Ectodermal cell (in vitro differentiated cells): ENCODE measurements around the gene B4GALNT3.

Experiments used
- H3K27ac ChIP-seq: 2 replicates; pipeline ENCODE4 v1.7.0; 2013; ENCODE audit warnings: mild to moderate bottlenecking, low read depth, low read length; ENCODE audit not compliant: insufficient read depth, poor library complexity, severe bottlenecking
- H3K27me3 ChIP-seq: 2 replicates; pipeline ENCODE4 v1.7.0; 2013; ENCODE audit warnings: mild to moderate bottlenecking, low read length; ENCODE audit not compliant: insufficient read depth, control insufficient read depth, poor library complexity, severe bottlenecking
- H3K36me3 ChIP-seq: one replicate; pipeline ENCODE4 v1.7.0; 2013; ENCODE audit warnings: low read length; ENCODE audit not compliant: control insufficient read depth, insufficient read depth
- H3K4me1 ChIP-seq: one replicate; pipeline ENCODE4 v1.7.0; 2013; ENCODE audit warnings: low read length; ENCODE audit not compliant: control insufficient read depth, insufficient read depth
- H3K4me3 ChIP-seq: 2 replicates; pipeline ENCODE4 v1.7.0; 2013; ENCODE audit warnings: low read depth, low read length, control low read depth; ENCODE audit not compliant: insufficient read depth
- H3K9me3 ChIP-seq: 2 replicates; pipeline ENCODE4 v1.7.0; 2013; ENCODE audit warnings: mild to moderate bottlenecking, low read length, moderate library complexity; ENCODE audit not compliant: control insufficient read depth
- WGBS, 2 experiments: methylation state at CpG; one replicate each; pipeline ENCODE4 v1.1.7; 2013; ENCODE audit warnings: missing lambda C conversion rate in 2 of 2; 5-methylcytosine and 5-hydroxymethylcytosine counted together

B4GALNT3 gene

DNA sequence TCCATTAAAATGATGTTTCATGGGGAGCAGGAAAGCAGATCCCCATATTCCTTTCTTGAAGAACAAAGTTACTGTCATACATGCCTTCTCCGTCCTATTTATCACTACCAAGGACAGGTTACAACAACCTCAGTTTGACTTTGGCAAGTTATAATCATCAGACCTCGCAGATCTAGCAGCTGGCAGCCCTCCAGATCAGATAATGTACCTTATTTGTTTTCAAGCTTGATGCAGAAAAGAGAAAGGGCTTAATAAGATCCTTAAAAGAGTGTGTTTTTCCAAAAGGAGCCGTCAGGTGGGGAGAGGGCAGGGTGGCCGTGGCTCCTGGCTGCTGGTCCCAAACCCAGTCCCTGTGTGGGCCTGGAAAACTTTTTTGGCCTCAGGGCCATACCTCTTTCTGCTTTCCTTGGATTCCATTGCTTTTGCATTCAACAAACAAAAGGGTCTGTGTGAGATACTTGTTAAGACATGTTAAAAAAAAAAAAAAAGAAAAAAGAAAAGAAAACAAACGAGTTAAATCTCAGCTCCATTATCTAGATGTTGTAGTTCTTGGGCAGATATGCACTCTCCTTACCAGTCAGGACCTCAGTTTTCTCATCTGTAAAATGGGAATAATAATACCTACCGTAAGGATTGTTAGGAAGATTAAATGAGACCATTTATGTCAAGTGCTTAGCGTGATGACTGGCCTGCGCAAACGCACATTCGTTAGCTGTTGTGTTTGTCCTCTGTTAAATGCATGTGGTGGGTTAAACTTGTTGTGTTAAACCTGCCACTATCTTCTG is 64.6 kb downstream of the B4GALNT3 start:
- Histone ChIP-seq H3K4me1 (peaks cover 3% of the 10 kb centered on the region), H3K27ac (no peak overlapping the region), H3K36me3 (no peaks in the 10 kb centered on the region), H3K27me3 (no peaks in the 10 kb centered on the region), H3K4me3 (no peak overlapping the region), H3K9me3 (no peaks in the 10 kb centered on the region)
- 90 to 94% methylated on average over 9 to 10 of the region's 10 CpGs for WGBS, 2 experiments

DNA sequence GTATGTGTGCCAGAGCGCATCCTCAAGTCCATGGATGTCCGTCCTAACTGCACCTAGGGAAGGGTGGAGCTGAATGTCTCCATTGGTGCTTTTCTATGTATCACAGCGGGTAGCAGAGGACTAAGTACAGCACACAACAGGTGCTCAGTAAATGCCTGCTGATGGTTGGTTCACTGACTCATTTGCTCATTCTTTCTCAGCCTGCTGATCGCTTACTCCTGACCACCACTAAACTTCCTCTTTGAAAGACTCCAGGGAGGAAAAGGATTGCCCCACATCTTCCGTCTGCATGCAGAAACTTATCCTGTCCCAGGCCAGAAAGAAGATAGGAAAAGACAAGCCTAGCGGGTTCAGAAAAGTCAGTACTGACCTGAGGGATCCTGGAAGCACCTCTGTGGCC is 66.3 kb downstream of the B4GALNT3 start:
- WGBS, 2 experiments: 96% methylated on average over 6 of the region's 6 CpGs

DNA sequence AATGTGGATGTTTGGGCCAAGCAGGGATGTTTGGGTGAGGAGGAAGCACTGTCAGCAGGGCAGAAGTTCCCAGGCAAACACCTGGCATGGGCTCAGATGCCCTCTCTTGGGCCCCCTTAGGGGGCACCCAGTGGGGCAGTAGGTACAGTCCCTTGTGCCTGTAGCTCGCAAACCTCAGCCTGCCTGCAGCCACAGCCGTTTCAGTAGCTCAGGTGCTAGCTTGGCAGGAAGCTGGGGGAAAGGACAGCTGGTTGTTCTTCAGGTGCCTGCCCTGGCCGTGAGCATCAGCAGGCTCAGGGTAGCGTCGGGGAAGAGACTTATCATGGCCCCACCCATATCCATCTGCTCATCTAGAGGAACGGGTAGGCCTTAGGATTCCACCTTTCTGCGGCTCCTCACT is 67.5 kb downstream of the B4GALNT3 start:
- H3K4me1 ChIP-seq: no peaks in the 10 kb centered on the region
- no peak overlapping the region for H3K4me3 ChIP-seq
- no peaks in the 10 kb centered on the region for H3K27me3 ChIP-seq
- no peak overlapping the region for H3K27ac ChIP-seq
- no peaks in the 10 kb centered on the region for H3K36me3 ChIP-seq
- 90 to 94% methylated on average over 7 of the region's 7 CpGs for WGBS, 2 experiments
- H3K9me3 ChIP-seq: peaks cover 2% of the 10 kb centered on the region

More for the DNA sequence above, 66.3 kb downstream of the B4GALNT3 start:
- H3K27ac ChIP-seq: no peak overlapping the region
- H3K4me1 ChIP-seq: peaks cover under 1% of the 10 kb centered on the region
- H3K36me3 ChIP-seq: no peaks in the 10 kb centered on the region
- H3K9me3 ChIP-seq: peaks cover 2% of the 10 kb centered on the region
- no peak overlapping the region for H3K4me3 ChIP-seq
- no peaks in the 10 kb centered on the region for H3K27me3 ChIP-seq

DNA sequence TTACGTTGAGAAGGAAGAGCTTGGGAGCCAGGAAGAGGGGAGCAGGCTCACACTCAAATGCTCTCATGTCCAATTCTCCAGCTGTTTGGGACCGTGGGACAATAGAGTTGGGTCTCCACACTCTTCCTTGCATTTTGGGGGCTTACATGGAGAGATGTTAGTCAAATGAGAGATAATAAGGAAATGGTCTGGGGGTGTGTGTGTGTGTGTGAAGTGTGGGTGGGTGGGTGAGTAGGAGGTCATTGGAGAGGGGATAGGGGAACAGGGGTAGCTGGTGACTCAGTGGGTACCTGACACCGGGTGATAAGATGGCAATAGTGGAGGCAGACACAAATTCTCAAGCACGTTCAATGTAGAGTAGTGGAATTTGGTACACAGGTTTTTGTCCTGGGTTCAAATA is 68.0 kb downstream of the B4GALNT3 start:
- H3K27ac ChIP-seq: no peak overlapping the region
- 90 to 96% methylated on average over 4 of the region's 4 CpGs for WGBS, 2 experiments

DNA sequence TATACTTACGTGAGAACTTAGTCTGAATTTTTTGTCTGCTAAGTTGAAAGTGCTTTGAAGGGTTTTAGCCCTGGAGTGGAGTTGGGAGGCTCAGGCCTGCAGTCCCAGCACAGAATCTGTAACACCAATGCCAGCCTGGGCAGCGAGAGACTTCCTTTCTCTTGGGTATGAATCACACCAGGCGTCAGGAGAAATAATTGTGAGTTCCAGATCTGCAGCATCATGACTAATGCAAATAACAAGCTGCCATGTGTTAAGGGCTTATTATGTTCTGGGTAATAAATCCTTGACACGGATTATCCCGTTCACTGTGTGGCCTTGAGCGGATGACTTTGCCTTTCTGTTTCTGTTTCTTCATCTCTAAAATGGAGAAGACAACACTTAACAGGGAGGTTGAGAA is 70.6 kb downstream of the B4GALNT3 start:
- H3K4me3 ChIP-seq: no peak overlapping the region
- WGBS, 2 experiments: 96 to 99% methylated on average over 6 of the region's 6 CpGs

More for the DNA sequence above, 68.0 kb downstream of the B4GALNT3 start:
- Histone ChIP-seq H3K36me3 (no peaks in the 10 kb centered on the region), H3K27me3 (no peaks in the 10 kb centered on the region), H3K9me3 (peaks cover 2% of the 10 kb centered on the region), H3K4me1 (no peaks in the 10 kb centered on the region), H3K4me3 (no peak overlapping the region)

DNA sequence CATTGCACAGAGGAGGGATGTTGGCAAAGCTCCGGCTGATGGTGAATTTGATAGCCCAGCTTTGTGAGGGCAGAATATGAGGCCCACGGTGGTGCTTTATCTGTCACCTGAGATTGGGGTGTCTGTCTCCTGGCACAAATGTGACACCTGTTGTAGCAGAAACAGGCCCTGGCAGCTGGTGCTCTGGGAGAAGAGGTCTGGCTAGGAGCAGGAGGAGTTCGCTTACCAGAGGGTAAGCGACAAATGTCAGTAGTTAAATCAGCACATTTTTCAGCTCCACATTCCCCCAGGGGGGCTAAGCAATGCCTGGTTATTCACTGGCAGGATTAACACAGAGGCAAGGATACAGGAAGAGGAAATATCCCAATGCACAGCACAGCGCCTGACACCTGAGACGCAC is 71.1 kb downstream of the B4GALNT3 start:
- no peaks in the 10 kb centered on the region for H3K27me3 ChIP-seq
- no peak overlapping the region for H3K27ac ChIP-seq
- WGBS, 2 experiments: 93 to 98% methylated on average over 6 of the region's 6 CpGs

More for the DNA sequence above, 70.6 kb downstream of the B4GALNT3 start:
- Histone ChIP-seq H3K9me3 (peaks cover 2% of the 10 kb centered on the region), H3K27me3 (no peaks in the 10 kb centered on the region), H3K4me1 (no peaks in the 10 kb centered on the region), H3K36me3 (no peaks in the 10 kb centered on the region), H3K27ac (no peak overlapping the region)

DNA sequence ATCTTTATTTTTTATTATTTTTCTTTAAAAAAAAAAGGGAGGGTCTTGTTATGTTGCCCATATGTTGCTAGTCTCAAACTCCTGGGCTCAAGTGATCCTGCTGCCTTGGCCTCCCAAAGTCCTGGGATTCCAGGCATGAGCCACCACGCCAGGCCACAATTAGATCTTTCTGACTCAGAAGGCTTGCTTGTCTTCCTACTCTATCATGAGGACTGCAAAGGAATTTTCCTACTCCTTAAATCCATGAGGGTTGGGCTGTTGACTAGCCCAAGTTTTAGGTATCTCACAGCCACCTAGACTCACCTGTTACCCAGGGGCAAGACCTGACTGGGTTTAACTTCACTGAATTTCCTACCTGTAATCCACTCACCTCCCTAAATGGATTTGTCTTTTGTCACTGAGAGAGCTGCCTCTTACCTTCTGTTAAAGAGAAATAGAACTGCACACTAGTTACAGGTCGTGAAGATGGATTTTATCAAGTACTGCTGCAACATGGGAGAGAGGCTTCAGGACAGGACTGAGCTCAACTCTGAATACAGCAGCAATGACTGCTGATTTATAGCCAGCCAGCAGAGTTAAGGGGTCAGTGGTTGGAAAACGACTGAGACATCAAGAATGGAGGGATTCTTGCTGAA is 72.3 kb downstream of the B4GALNT3 start:
- Histone ChIP-seq H3K4me3 (no peak overlapping the region), H3K9me3 (peaks cover 2% of the 10 kb centered on the region), H3K27ac (no peak overlapping the region), H3K36me3 (no peaks in the 10 kb centered on the region), H3K4me1 (no peaks in the 10 kb centered on the region), H3K27me3 (no peaks in the 10 kb centered on the region)
- 88 to 91% methylated on average over 3 of the region's 3 CpGs for WGBS, 2 experiments

More for the DNA sequence above, 71.1 kb downstream of the B4GALNT3 start:
- no peaks in the 10 kb centered on the region for H3K36me3 ChIP-seq
- H3K9me3 ChIP-seq: peaks cover 2% of the 10 kb centered on the region
- H3K4me1 ChIP-seq: no peaks in the 10 kb centered on the region
- no peak overlapping the region for H3K4me3 ChIP-seq

DNA sequence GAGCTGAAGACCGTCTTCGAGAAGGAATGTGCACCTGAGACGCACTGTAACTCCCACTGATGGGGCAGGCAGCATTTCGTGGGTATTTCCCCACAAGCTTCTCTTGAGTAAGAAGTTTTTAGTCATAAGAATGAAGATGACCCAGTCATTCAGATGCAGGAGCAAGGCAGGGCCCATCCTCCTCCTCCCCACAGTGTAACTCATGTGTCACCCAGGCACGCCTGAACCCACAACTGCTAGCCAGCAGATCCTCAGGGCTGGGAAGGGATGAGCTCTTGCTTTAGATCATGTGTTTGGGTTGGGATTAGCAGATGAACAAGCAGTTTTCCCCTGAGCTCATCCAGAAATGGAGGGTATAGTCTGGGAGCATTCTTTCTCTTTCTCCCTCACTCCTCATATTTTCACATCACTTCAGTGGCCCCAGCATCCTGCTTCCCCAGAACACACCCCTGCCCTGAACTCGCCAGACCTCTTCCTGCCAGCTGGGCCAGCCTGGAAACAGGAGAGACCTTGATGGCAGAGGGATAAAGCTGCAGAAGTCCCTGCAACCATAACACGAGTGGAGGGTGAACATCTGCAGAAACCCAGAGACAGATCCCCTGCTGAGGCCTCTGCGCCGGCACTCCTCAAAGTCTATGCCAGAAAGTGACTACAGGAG is 73.3 kb downstream of the B4GALNT3 start:
- peaks cover 2% of the 10 kb centered on the region for H3K9me3 ChIP-seq
- no peaks in the 10 kb centered on the region for H3K36me3 ChIP-seq
- no peaks in the 10 kb centered on the region for H3K4me1 ChIP-seq
- H3K27me3 ChIP-seq: no peaks in the 10 kb centered on the region
- H3K27ac ChIP-seq: no peak overlapping the region
- WGBS, 2 experiments: 93 to 94% methylated on average over 9 of the region's 9 CpGs
- H3K4me3 ChIP-seq: no peak overlapping the region

DNA sequence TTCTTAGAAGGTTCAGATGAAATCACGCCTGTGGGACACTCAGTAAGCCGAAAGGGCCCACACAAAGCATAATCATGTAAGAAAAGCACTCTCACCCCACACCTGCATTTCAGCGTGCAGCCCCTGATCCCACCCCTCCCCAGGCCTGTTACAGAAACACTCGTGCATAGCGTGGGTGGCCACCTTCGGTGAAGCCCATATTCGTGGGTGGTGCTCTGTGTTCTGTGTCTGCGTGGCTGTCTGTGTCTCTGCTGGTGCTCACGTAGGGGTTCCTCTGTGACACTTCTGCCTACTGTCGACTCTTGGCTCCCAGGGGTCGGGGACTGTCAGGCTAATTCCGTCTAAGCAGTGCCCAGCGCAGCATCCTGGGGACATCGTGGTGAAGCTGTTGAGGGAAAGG is 74.0 kb downstream of the B4GALNT3 start:
- H3K27ac ChIP-seq: no peak overlapping the region
- H3K36me3 ChIP-seq: no peaks in the 10 kb centered on the region
- no peak overlapping the region for H3K4me3 ChIP-seq
- 94% methylated on average over 14 of the region's 14 CpGs for WGBS, 2 experiments
- no peaks in the 10 kb centered on the region for H3K4me1 ChIP-seq
- peaks cover 2% of the 10 kb centered on the region for H3K9me3 ChIP-seq
- H3K27me3 ChIP-seq: no peaks in the 10 kb centered on the region

DNA sequence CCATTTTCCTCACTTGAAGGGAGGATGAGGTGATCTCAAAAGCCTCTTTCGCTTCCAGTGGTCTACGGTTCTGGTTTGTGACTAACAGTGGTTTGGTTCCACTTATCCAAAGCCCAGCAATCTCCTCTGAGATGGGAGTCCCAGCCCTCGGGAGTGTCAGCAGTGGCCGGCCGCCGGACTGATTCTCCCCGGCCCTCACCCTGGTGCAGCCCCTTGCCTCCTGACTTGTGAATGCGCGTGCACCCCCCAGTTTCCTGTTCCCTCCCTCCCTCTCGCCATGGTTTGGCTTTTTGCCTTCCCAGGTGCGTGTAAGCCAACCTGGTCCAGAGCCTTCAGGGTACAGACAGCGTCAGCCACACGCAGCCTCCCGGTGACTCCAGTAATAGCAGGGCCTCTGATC is 74.5 kb downstream of the B4GALNT3 start:
- Histone ChIP-seq H3K27me3 (no peaks in the 10 kb centered on the region), H3K9me3 (peaks cover 2% of the 10 kb centered on the region), H3K36me3 (no peaks in the 10 kb centered on the region), H3K4me3 (no peak overlapping the region), H3K4me1 (no peaks in the 10 kb centered on the region), H3K27ac (no peak overlapping the region)
- WGBS, 2 experiments: 94% methylated on average over 14 of the region's 14 CpGs
